Measurements from ENCODE around the gene CCNA2. TPM values are rescaled to one million over a fixed set of nuclear protein-coding genes. Genes with fewer than 3 reads are reported as not detected.

The CCNA2 gene
- total and polyA plus RNA-seq, 2 donors (not counting 3 experiments of a cell fraction or from before 2014, with no cell fraction given): 23.3 to 65.4 TPM

DNA sequence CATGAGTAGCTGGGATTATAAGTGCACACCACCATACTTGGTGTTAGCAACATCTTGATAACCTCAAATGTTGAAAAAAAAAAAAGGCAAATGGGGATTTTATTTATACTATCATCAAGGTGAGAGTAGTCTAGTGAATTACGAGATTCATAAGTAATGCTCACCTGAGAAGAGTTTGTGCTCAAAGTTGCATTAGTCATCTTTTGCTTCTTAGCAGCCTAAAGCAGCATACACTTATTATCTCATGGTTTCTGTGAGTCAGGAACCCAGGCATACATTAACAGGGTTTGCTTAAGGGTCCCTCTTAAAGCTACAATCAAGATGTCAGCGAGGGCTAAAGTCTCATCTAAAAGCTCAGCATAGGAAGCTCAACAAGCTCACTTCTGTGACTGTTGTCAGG lies 30.7 kb downstream of the CCNA2 start:
- TF ChIP-seq FOS (IDR thresholded peaks at IDR 0.05; ENCODE audit: borderline replicate concordance, insufficient read depth, low read length): no peak
- TF ChIP-seq POLR2AphosphoS5 (IDR thresholded peaks at IDR 0.05; ENCODE audit: insufficient read depth, low read depth, low read length): no peak
- TF ChIP-seq, protein P1, sequence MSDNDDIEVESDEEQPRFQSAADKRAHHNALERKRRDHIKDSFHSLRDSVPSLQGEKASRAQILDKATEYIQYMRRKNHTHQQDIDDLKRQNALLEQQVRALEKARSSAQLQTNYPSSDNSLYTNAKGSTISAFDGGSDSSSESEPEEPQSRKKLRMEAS (IDR thresholded peaks at IDR 0.05; ENCODE audit: insufficient read depth, insufficient read length): no peak
- no peak for TF ChIP-seq JUN (IDR thresholded peaks at IDR 0.05; ENCODE audit: borderline replicate concordance, insufficient read depth, insufficient read length, low read depth)
- no peak for TF ChIP-seq EZH2 (IDR thresholded peaks at IDR 0.05; ENCODE audit: borderline replicate concordance, low read depth, low read length, severe bottlenecking)
- TF ChIP-seq, protein P2, sequence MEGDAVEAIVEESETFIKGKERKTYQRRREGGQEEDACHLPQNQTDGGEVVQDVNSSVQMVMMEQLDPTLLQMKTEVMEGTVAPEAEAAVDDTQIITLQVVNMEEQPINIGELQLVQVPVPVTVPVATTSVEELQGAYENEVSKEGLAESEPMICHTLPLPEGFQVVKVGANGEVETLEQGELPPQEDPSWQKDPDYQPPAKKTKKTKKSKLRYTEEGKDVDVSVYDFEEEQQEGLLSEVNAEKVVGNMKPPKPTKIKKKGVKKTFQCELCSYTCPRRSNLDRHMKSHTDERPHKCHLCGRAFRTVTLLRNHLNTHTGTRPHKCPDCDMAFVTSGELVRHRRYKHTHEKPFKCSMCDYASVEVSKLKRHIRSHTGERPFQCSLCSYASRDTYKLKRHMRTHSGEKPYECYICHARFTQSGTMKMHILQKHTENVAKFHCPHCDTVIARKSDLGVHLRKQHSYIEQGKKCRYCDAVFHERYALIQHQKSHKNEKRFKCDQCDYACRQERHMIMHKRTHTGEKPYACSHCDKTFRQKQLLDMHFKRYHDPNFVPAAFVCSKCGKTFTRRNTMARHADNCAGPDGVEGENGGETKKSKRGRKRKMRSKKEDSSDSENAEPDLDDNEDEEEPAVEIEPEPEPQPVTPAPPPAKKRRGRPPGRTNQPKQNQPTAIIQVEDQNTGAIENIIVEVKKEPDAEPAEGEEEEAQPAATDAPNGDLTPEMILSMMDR (IDR thresholded peaks at IDR 0.05; ENCODE audit: extremely low read depth in 1 of 2, insufficient read depth in 1 of 2, low read depth in 1 of 2, low read length in 2 of 2): no peak
- no peak for TF ChIP-seq MYC (IDR thresholded peaks at IDR 0.05; ENCODE audit: low read depth, low read length)
- no peak for TF ChIP-seq GATA2 (IDR thresholded peaks at IDR 0.05; ENCODE audit: insufficient read depth, insufficient read length, low read depth, low read length)
- TF ChIP-seq POLR2A (IDR thresholded peaks at IDR 0.05; ENCODE audit: low read depth, low read length): no peak
- intact Hi-C loops (cut with micrococcal nuclease): no loop called here
- Histone ChIP-seq H3K9me3 (replicated peaks; ENCODE audit: control insufficient read depth, insufficient read depth, low read length) (no peaks in the 10 kb centered on the region), H2AFZ (ENCODE audit: low read depth, low read length) (no peak overlapping the region), H3K4me1 (ENCODE audit: control insufficient read depth, extremely low read depth, insufficient read depth, low read length) (peaks cover 18% of the 10 kb centered on the region), H3K4me2 (ENCODE audit: insufficient read depth, low read length) (no peak overlapping the region), H3K9ac (replicated peaks; ENCODE audit: extremely low read depth, insufficient read depth, low read length) (no peak overlapping the region), H3K27ac (ENCODE audit: insufficient read depth, low read depth, low read length) (no peak overlapping the region), H3K79me2 (ENCODE audit: control insufficient read depth, insufficient read depth, low read length) (no peaks in the 10 kb centered on the region), H3K9me1 (replicated peaks; ENCODE audit: control insufficient read depth, extremely low read depth, insufficient read depth, low read length) (no peaks in the 10 kb centered on the region), H3K4me3 (replicated peaks in 1 of 3; ENCODE audit: insufficient read depth in 1 of 3, low read depth in 1 of 3, low read length in 3 of 3) (no peak overlapping the region), H4K20me1 (replicated peaks; ENCODE audit: control insufficient read depth, extremely low read depth, insufficient read depth, low read length) (no peaks in the 10 kb centered on the region), H3K36me3 (ENCODE audit: control insufficient read depth in 2 of 2, extremely low read depth in 1 of 2, insufficient read depth in 2 of 2, low read length in 2 of 2) (no peaks in the 10 kb centered on the region), H3K27me3 (ENCODE audit: control insufficient read depth in 2 of 2, insufficient read depth in 2 of 2, low read length in 2 of 2) (no peaks in the 10 kb centered on the region)
- FAIRE-seq (no peak), DNase-seq (ENCODE audit: low read depth, low spot score) (no peak)
- dilution Hi-C loops (cut with MboI; ENCODE audit: extremely low pct_ligation_motif_present, low sequenced_read_pairs): no loop called here
- ChIA-PET POLR2A (no interaction called here), CTCF (interaction anchor here (0.7 kb wide), 1 partner anchor 56 kb away, joined by 3 read pairs; no protein-coding TSS in a partner anchor)
- BruUV-seq (replicated peaks): no TSS peak

Data from endothelial cell of umbilical vein (primary cell).